Activated CD8-positive, alpha-beta T cell treated with anti-CD3 and anti-CD28 coated beads for 36 hours (primary cell): ENCODE data around the gene SS18L1. TPM values are rescaled to one million over a fixed set of nuclear protein-coding genes. Genes with fewer than 3 reads are reported as not detected.

Experiments used
- ATAC-seq: fragments of 200-7000 bp; cut with Tn5 transposase; one replicate; pipeline ENCODE4 v1.10.0; 2021; ENCODE audit warnings: mild to moderate bottlenecking, moderate library complexity
- CTCF ChIA-PET: fragments of 350-600 bp; sonication (Branson Sonifier 250); formaldehyde crosslinking; loops from one replicate; lab custom pipeline; 2021; ENCODE audit warnings: antibody characterized with exemption; lab: Charles Lee
- POLR2A ChIA-PET: fragments of 350-600 bp; sonication (Branson Sonifier 250); formaldehyde crosslinking; loops from one replicate; lab custom pipeline; 2021; ENCODE audit warnings: antibody characterized with exemption; lab: Charles Lee
- DNase-seq: peaks from one replicate; pipeline ENCODE4 v3.0.0-alpha.2; 2020
- H3K27ac Mint-ChIP-seq: one replicate; pipeline ENCODE4 v1.8.0; 2021; ENCODE audit warnings: mild to moderate bottlenecking, mixed read lengths
- H3K27me3 Mint-ChIP-seq: one replicate; pipeline ENCODE4 v1.8.0; 2021; ENCODE audit warnings: mixed read lengths
- H3K36me3 Mint-ChIP-seq: one replicate; pipeline ENCODE4 v1.8.0; 2021; ENCODE audit warnings: low read depth, mixed read lengths
- H3K4me1 Mint-ChIP-seq: one replicate; pipeline ENCODE4 v1.8.0; 2021; ENCODE audit warnings: low read depth, mixed read lengths
- H3K4me3 Mint-ChIP-seq: one replicate; pipeline ENCODE4 v1.8.0; 2021; ENCODE audit warnings: mild to moderate bottlenecking, moderate library complexity, mixed read lengths
- H3K9me3 Mint-ChIP-seq: one replicate; pipeline ENCODE4 v1.8.0; 2021; ENCODE audit warnings: mixed read lengths
- intact Hi-C: fragments of 100-400 bp; cut with micrococcal nuclease; formaldehyde crosslinking; loops from one replicate; pipeline ENCODE4 v1.10.0; 2022
- total RNA-seq, 2 experiments: library from RNA; stranded (reverse); gene quantifications; one replicate each; pipeline ENCODE4 v1.2.3, GENCODE V29; 2021
- TF ChIP-seq, protein P1 (sequence below): fragments of 200-600 bp; IDR thresholded peaks from one replicate; pipeline ENCODE4 v1.8.0; 2022; ENCODE audit warnings: antibody characterized with exemption, mild to moderate bottlenecking

SS18L1 gene
- total RNA-seq, 2 experiments from 2014 or later, result 15.3 to 16.1 TPM

GRCh38 chr20:62195075-62195405 lies 51.5 kb downstream of the SS18L1 start:
- Mint-ChIP-seq H3K27me3 (no peaks in the 10 kb centered on the region), H3K4me1 (peaks cover 12% of the 10 kb centered on the region), H3K4me3 (no peak overlapping the region), H3K27ac (no peak overlapping the region), H3K36me3 (peaks cover 18% of the 10 kb centered on the region), H3K9me3 (no peaks in the 10 kb centered on the region)
- CTCF ChIA-PET, result interaction anchor here (0.9 to 1.4 kb wide), 3 partner anchors 38 to 184 kb away, joined by 3 to 4 read pairs (median 3); no protein-coding TSS in a partner anchor
- POLR2A ChIA-PET, result no interaction called here
- TF ChIP-seq, protein P1, sequence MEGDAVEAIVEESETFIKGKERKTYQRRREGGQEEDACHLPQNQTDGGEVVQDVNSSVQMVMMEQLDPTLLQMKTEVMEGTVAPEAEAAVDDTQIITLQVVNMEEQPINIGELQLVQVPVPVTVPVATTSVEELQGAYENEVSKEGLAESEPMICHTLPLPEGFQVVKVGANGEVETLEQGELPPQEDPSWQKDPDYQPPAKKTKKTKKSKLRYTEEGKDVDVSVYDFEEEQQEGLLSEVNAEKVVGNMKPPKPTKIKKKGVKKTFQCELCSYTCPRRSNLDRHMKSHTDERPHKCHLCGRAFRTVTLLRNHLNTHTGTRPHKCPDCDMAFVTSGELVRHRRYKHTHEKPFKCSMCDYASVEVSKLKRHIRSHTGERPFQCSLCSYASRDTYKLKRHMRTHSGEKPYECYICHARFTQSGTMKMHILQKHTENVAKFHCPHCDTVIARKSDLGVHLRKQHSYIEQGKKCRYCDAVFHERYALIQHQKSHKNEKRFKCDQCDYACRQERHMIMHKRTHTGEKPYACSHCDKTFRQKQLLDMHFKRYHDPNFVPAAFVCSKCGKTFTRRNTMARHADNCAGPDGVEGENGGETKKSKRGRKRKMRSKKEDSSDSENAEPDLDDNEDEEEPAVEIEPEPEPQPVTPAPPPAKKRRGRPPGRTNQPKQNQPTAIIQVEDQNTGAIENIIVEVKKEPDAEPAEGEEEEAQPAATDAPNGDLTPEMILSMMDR, result no peak
- DNase-seq, result no peak
- intact Hi-C loops, result no loop called here
- no peak for ATAC-seq

- ChIA-PET POLR2A (no interaction called here), CTCF (interaction anchor here (1.4 kb wide), 1 partner anchor 184 kb away, joined by 3 read pairs; no protein-coding TSS in a partner anchor)
- DNase-seq, result no peak
- H3K4me3 Mint-ChIP-seq, result no peak overlapping the region
- H3K9me3 Mint-ChIP-seq, result no peaks in the 10 kb centered on the region
- peaks cover 24% of the 10 kb centered on the region for H3K36me3 Mint-ChIP-seq
- intact Hi-C loops, result no loop called here
- no peaks in the 10 kb centered on the region for H3K27me3 Mint-ChIP-seq
- ATAC-seq, result no peak
- TF ChIP-seq, protein P1, result no peak
- H3K4me1 Mint-ChIP-seq, result peaks cover 11% of the 10 kb centered on the region
- H3K27ac Mint-ChIP-seq, result no peak overlapping the region
Observed at GRCh38 chr20:62195736-62196135, 52.2 kb downstream of the SS18L1 start.

DNA sequence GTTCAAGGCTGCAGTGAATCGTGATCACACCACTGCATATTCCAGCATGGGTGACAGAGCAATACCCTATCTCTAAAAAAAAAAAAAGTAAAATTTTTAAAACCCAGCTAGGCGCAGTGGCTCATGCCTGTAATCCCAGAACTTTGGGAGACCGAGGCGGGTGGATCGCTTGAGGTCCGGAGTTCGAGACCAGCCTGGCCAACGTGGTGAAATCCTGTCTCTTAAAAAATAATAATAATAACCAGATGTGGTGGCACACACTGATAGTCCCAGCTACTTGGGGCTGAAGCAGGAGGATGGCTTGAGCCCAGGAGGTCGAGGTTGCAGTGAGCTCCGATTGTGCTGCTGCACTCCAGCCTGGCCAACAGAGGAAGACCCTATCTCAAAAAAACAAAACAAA lies 52.7 kb downstream of the SS18L1 start:
- CTCF ChIA-PET, result no interaction called here
- H3K4me3 Mint-ChIP-seq, result no peak overlapping the region

GRCh38 chr20:62197311-62197710 lies 53.7 kb downstream of the SS18L1 start:
- CTCF ChIA-PET, result no interaction called here
- no peak for ATAC-seq
- Mint-ChIP-seq H3K36me3 (peaks cover 29% of the 10 kb centered on the region), H3K4me3 (no peak overlapping the region), H3K27ac (no peak overlapping the region), H3K4me1 (peaks cover 9% of the 10 kb centered on the region), H3K27me3 (no peaks in the 10 kb centered on the region), H3K9me3 (no peaks in the 10 kb centered on the region)
- TF ChIP-seq, protein P1, result no peak
- POLR2A ChIA-PET, result no interaction called here
- intact Hi-C loops, result no loop called here
- DNase-seq, result no peak

More for the DNA sequence above, 52.7 kb downstream of the SS18L1 start:
- TF ChIP-seq, protein P1, result no peak
- intact Hi-C loops, result no loop called here
- no peak for DNase-seq
- no peaks in the 10 kb centered on the region for H3K9me3 Mint-ChIP-seq
- peaks cover 24% of the 10 kb centered on the region for H3K36me3 Mint-ChIP-seq
- ATAC-seq, result no peak
- no peaks in the 10 kb centered on the region for H3K27me3 Mint-ChIP-seq
- POLR2A ChIA-PET, result no interaction called here
- H3K4me1 Mint-ChIP-seq, result peaks cover 10% of the 10 kb centered on the region
- no peak overlapping the region for H3K27ac Mint-ChIP-seq

DNA sequence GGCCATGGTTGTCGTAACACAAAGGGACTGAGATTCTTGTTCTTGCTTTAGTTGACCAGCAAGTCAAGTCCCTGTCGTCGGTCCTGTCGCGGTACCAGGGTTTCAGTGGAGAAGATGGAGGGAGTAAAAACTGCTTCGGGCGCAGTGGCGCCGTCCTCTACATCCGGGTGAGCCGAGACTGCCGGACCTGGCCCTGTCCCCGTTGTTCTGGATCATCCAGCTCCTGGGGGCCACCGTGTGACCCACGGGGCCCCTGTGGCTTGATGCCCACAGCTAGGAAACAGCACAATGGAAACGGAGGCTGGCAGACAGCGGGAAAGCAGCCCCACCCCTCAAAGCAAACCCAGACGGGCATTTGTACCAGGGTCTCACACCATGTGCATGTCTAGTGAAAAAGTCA lies 54.2 kb downstream of the SS18L1 start:
- peaks cover 9% of the 10 kb centered on the region for H3K4me1 Mint-ChIP-seq
- no peak overlapping the region for H3K4me3 Mint-ChIP-seq
- H3K36me3 Mint-ChIP-seq, result peaks cover 29% of the 10 kb centered on the region
- no peak for DNase-seq
- no peak overlapping the region for H3K27ac Mint-ChIP-seq
- intact Hi-C loops, result no loop called here
- H3K9me3 Mint-ChIP-seq, result no peaks in the 10 kb centered on the region
- no peaks in the 10 kb centered on the region for H3K27me3 Mint-ChIP-seq
- POLR2A ChIA-PET, result no interaction called here
- CTCF ChIA-PET, result no interaction called here
- no peak for ATAC-seq
- TF ChIP-seq, protein P1, result no peak
